Measurements from ENCODE around the gene RNF31. TPM values are rescaled to one million over a fixed set of nuclear protein-coding genes. Genes with fewer than 3 reads are reported as not detected.

Gene RNF31
- total and polyA plus RNA-seq, 2 donors (not counting 3 experiments of a cell fraction or from before 2014, with no cell fraction given) = 32.3 to 69.7 TPM

- Histone ChIP-seq H3K4me1 (ENCODE audit: control insufficient read depth, extremely low read depth, insufficient read depth, low read length) (peaks cover 16% of the 10 kb centered on the region), H3K27ac (ENCODE audit: insufficient read depth, low read depth, low read length) (no peak overlapping the region), H3K9ac (replicated peaks; ENCODE audit: extremely low read depth, insufficient read depth, low read length) (no peak overlapping the region), H2AFZ (ENCODE audit: low read depth, low read length) (no peak overlapping the region), H3K27me3 (ENCODE audit: control insufficient read depth in 2 of 2, insufficient read depth in 2 of 2, low read length in 2 of 2) (no peaks in the 10 kb centered on the region), H3K4me3 (replicated peaks in 1 of 3; ENCODE audit: insufficient read depth in 1 of 3, low read depth in 1 of 3, low read length in 3 of 3) (no peak overlapping the region), H4K20me1 (replicated peaks; ENCODE audit: control insufficient read depth, extremely low read depth, insufficient read depth, low read length) (no peaks in the 10 kb centered on the region), H3K36me3 (ENCODE audit: control insufficient read depth in 2 of 2, extremely low read depth in 1 of 2, insufficient read depth in 2 of 2, low read length in 2 of 2) (peaks cover 5 to 25% of the 10 kb centered on the region in 2 experiments), H3K9me1 (replicated peaks; ENCODE audit: control insufficient read depth, extremely low read depth, insufficient read depth, low read length) (no peaks in the 10 kb centered on the region), H3K4me2 (ENCODE audit: insufficient read depth, low read length) (no peak overlapping the region), H3K79me2 (ENCODE audit: control insufficient read depth, insufficient read depth, low read length) (peaks cover 25% of the 10 kb centered on the region), H3K9me3 (replicated peaks; ENCODE audit: control insufficient read depth, insufficient read depth, low read length) (no peaks in the 10 kb centered on the region)
- BruUV-seq (replicated peaks) = no TSS peak
- ChIA-PET CTCF (interaction anchor here (7.8 kb wide), 1 partner anchor 11 kb away, joined by 63 read pairs; the partner anchor contains the start of gene IRF9), POLR2A (no interaction called here)
- no peak for DNase-seq (ENCODE audit: low read depth, low spot score)
- TF ChIP-seq JUN (IDR thresholded peaks at IDR 0.05; ENCODE audit: borderline replicate concordance, insufficient read depth, insufficient read length, low read depth) (no peak), POLR2A (IDR thresholded peaks at IDR 0.05; ENCODE audit: low read depth, low read length) (no peak), GATA2 (IDR thresholded peaks at IDR 0.05; ENCODE audit: insufficient read depth, insufficient read length, low read depth, low read length) (no peak), EZH2 (IDR thresholded peaks at IDR 0.05; ENCODE audit: borderline replicate concordance, low read depth, low read length, severe bottlenecking) (no peak), POLR2AphosphoS5 (IDR thresholded peaks at IDR 0.05; ENCODE audit: insufficient read depth, low read depth, low read length) (no peak)
- intact Hi-C loops (cut with micrococcal nuclease) (no loop called here), dilution Hi-C loops (cut with MboI; ENCODE audit: extremely low pct_ligation_motif_present, low sequenced_read_pairs) (no loop called here)
- FAIRE-seq = no peak
These were observed 2.8 kb downstream of the RNF31 start for GRCh38 chr14:24150061-24150460.

- TF ChIP-seq GATA2 (IDR thresholded peaks at IDR 0.05; ENCODE audit: insufficient read depth, insufficient read length, low read depth, low read length) (no peak), JUN (IDR thresholded peaks at IDR 0.05; ENCODE audit: borderline replicate concordance, insufficient read depth, insufficient read length, low read depth) (no peak), FOS (IDR thresholded peaks at IDR 0.05; ENCODE audit: borderline replicate concordance, insufficient read depth, low read length) (no peak), EZH2 (IDR thresholded peaks at IDR 0.05; ENCODE audit: borderline replicate concordance, low read depth, low read length, severe bottlenecking) (no peak), POLR2AphosphoS5 (IDR thresholded peaks at IDR 0.05; ENCODE audit: insufficient read depth, low read depth, low read length) (no peak), MYC (IDR thresholded peaks at IDR 0.05; ENCODE audit: low read depth, low read length) (no peak)
- Histone ChIP-seq H3K27ac (ENCODE audit: insufficient read depth, low read depth, low read length) (no peak overlapping the region), H3K4me3 (replicated peaks in 1 of 3; ENCODE audit: insufficient read depth in 1 of 3, low read depth in 1 of 3, low read length in 3 of 3) (no peak overlapping the region), H3K36me3 (ENCODE audit: control insufficient read depth in 2 of 2, extremely low read depth in 1 of 2, insufficient read depth in 2 of 2, low read length in 2 of 2) (peaks cover 8 to 30% of the 10 kb centered on the region in 2 experiments), H3K4me2 (ENCODE audit: insufficient read depth, low read length) (no peak overlapping the region), H4K20me1 (replicated peaks; ENCODE audit: control insufficient read depth, extremely low read depth, insufficient read depth, low read length) (no peaks in the 10 kb centered on the region), H3K4me1 (ENCODE audit: control insufficient read depth, extremely low read depth, insufficient read depth, low read length) (peaks cover 14% of the 10 kb centered on the region), H3K27me3 (ENCODE audit: control insufficient read depth in 2 of 2, insufficient read depth in 2 of 2, low read length in 2 of 2) (no peaks in the 10 kb centered on the region), H2AFZ (ENCODE audit: low read depth, low read length) (no peak overlapping the region), H3K9me3 (replicated peaks; ENCODE audit: control insufficient read depth, insufficient read depth, low read length) (no peaks in the 10 kb centered on the region), H3K79me2 (ENCODE audit: control insufficient read depth, insufficient read depth, low read length) (peaks cover 21% of the 10 kb centered on the region), H3K9ac (replicated peaks; ENCODE audit: extremely low read depth, insufficient read depth, low read length) (no peak overlapping the region), H3K9me1 (replicated peaks; ENCODE audit: control insufficient read depth, extremely low read depth, insufficient read depth, low read length) (no peaks in the 10 kb centered on the region)
- DNase-seq (ENCODE audit: low read depth, low spot score) = no peak
- dilution Hi-C loops (cut with MboI; ENCODE audit: extremely low pct_ligation_motif_present, low sequenced_read_pairs) = no loop called here
- ChIA-PET POLR2A (no interaction called here), CTCF (interaction anchor here (7.8 kb wide), 1 partner anchor 10 kb away, joined by 63 read pairs; the partner anchor contains the start of gene IRF9)
- no peak for FAIRE-seq
- BruUV-seq (replicated peaks) = no TSS peak
- intact Hi-C loops (cut with micrococcal nuclease) = no loop called here
These were observed 3.3 kb downstream of the RNF31 start for GRCh38 chr14:24150567-24150966.
